HG02852 (cell line): Measurements from ENCODE around the gene SORCS1.
"Not testable (repeated sequence)": the region's sequence is repeated elsewhere in the genome, so short reads cannot be mapped to it uniquely, and the experiment has no call there.

ENCODE experiments used
- ATAC-seq: cut with Tn5 transposase; IDR thresholded peaks from one replicate; pipeline ENCODE4 v1.9.1; 2021; ENCODE audit warnings: mild to moderate bottlenecking, moderate library complexity; ENCODE audit not compliant: unreplicated experiment

Gene SORCS1

GRCh38 chr10:106952033-106952432 lies 212.5 kb downstream of the SORCS1 start:
- no peak for ATAC-seq

GRCh38 chr10:106949680-106950478 lies 214.6 kb downstream of the SORCS1 start:
- ATAC-seq: no peak

GRCh38 chr10:106947643-106948042 lies 216.9 kb downstream of the SORCS1 start:
- ATAC-seq: peak; percentile 68

- no peak for ATAC-seq
These were observed 222.4 kb downstream of the SORCS1 start for GRCh38 chr10:106942035-106942662.

GRCh38 chr10:106941297-106942034 lies 223.0 kb downstream of the SORCS1 start:
- ATAC-seq: no peak

GRCh38 chr10:106938513-106938912 lies 226.0 kb downstream of the SORCS1 start:
- ATAC-seq: no peak

GRCh38 chr10:106935978-106936451 lies 228.5 kb downstream of the SORCS1 start:
- ATAC-seq: peak; percentile 78

GRCh38 chr10:106931853-106932249 lies 232.7 kb downstream of the SORCS1 start:
- ATAC-seq: no peak

- peak; percentile 70 for ATAC-seq
These were observed 233.2 kb downstream of the SORCS1 start for GRCh38 chr10:106931159-106931852.

GRCh38 chr10:106930751-106931150 lies 233.8 kb downstream of the SORCS1 start:
- ATAC-seq: peak; percentile 32

- no peak for ATAC-seq
These were observed 235.1 kb downstream of the SORCS1 start for GRCh38 chr10:106929291-106929895.

- not testable (repeated sequence) for ATAC-seq
These were observed 236.4 kb downstream of the SORCS1 start for GRCh38 chr10:106928151-106928550.

- no peak for ATAC-seq
These were observed 239.3 kb downstream of the SORCS1 start for GRCh38 chr10:106925191-106925590.

- no peak for ATAC-seq
These were observed 244.0 kb downstream of the SORCS1 start for GRCh38 chr10:106920538-106920937.

- peak; percentile 84 for ATAC-seq
These were observed 244.6 kb downstream of the SORCS1 start for GRCh38 chr10:106919871-106920282.

GRCh38 chr10:106917452-106918055 lies 247.0 kb downstream of the SORCS1 start:
- ATAC-seq: no peak

- ATAC-seq: no peak
These were observed 250.5 kb downstream of the SORCS1 start for GRCh38 chr10:106914016-106914415.

- ATAC-seq: no peak
These were observed 251.2 kb downstream of the SORCS1 start for GRCh38 chr10:106913348-106913747.

- no peak for ATAC-seq
These were observed 253.4 kb downstream of the SORCS1 start for GRCh38 chr10:106911096-106911495.

- no peak for ATAC-seq
These were observed 253.8 kb downstream of the SORCS1 start for GRCh38 chr10:106910666-106911065.
